HEK293T (cell line): ENCODE measurements around the gene HSPA1L.
A peak's percentile ranks its signal among the peaks of the same experiment; 100 is the strongest.

Experiments
- CTCF ChIA-PET: fragments of 350-600 bp; formaldehyde crosslinking; extraction: SDS; loops from one replicate; lab custom pipeline; 2021; ENCODE audit warnings: antibody characterized with exemption, inconsistent platforms; lab: Yijun Ruan, JAX
- POLR2A ChIA-PET: fragments of 350-600 bp; formaldehyde crosslinking; extraction: SDS; loops from one replicate; lab custom pipeline; 2020; ENCODE audit warnings: antibody characterized with exemption, inconsistent platforms; lab: Yijun Ruan, JAX
- DNase-seq: peaks from one replicate; pipeline ENCODE4 v3.0.0; 2012; ENCODE audit warnings: mixed read lengths; ENCODE audit errors: extremely low spot score
- ARNT ChIP-seq: fragments of 450-650 bp; IDR thresholded peaks from 2 replicates; pipeline ENCODE4 v1.6.1; 2017; ENCODE audit warnings: mild to moderate bottlenecking
- BHLHE40 ChIP-seq: fragments of 450-650 bp; IDR thresholded peaks from 2 replicates; pipeline ENCODE4 v1.6.1; 2016; ENCODE audit warnings: mild to moderate bottlenecking, moderate library complexity, borderline replicate concordance
- CTBP1 ChIP-seq: fragments of 450-650 bp; IDR thresholded peaks from 2 replicates; pipeline ENCODE4 v1.6.1; 2016; ENCODE audit warnings: borderline replicate concordance
- ELF4 ChIP-seq: fragments of 450-650 bp; IDR thresholded peaks from 2 replicates; pipeline ENCODE4 v1.6.1; 2017; ENCODE audit warnings: antibody characterized with exemption
- FOXA1 ChIP-seq: fragments of 450-650 bp; IDR thresholded peaks from 2 replicates; pipeline ENCODE4 v1.6.1; 2016; ENCODE audit warnings: mild to moderate bottlenecking
- FOXK2 ChIP-seq: fragments of 450-650 bp; IDR thresholded peaks from 2 replicates; pipeline ENCODE4 v1.6.1; 2016; ENCODE audit warnings: mild to moderate bottlenecking
- FOXM1 ChIP-seq: fragments of 450-650 bp; IDR thresholded peaks from 2 replicates; pipeline ENCODE4 v1.6.1; 2017; ENCODE audit warnings: mild to moderate bottlenecking, borderline replicate concordance
- HDGF ChIP-seq: fragments of 450-650 bp; IDR thresholded peaks from 2 replicates; pipeline ENCODE4 v1.6.1; 2017; ENCODE audit warnings: antibody characterized with exemption, borderline replicate concordance
- L3MBTL2 ChIP-seq: fragments of 450-650 bp; conservative IDR thresholded peaks from 2 replicates; pipeline ENCODE4 v1.6.1; 2016; ENCODE audit warnings: mild to moderate bottlenecking
- LEF1 ChIP-seq: fragments of 450-650 bp; IDR thresholded peaks from 2 replicates; pipeline ENCODE4 v1.6.1; 2017; ENCODE audit warnings: mild to moderate bottlenecking, borderline replicate concordance
- NFRKB ChIP-seq: fragments of 450-650 bp; IDR thresholded peaks from 2 replicates; pipeline ENCODE4 v1.6.1; 2016; ENCODE audit warnings: mild to moderate bottlenecking, moderate library complexity
- PKNOX1 ChIP-seq: fragments of 450-650 bp; IDR thresholded peaks from 2 replicates; pipeline ENCODE4 v1.6.1; 2016
- SP1 ChIP-seq: fragments of 450-650 bp; IDR thresholded peaks from 2 replicates; pipeline ENCODE4 v1.6.1; 2017
- SUZ12 ChIP-seq: fragments of 450-650 bp; IDR thresholded peaks from 2 replicates; pipeline ENCODE4 v1.6.1; 2016; ENCODE audit warnings: mild to moderate bottlenecking
- TARDBP ChIP-seq: fragments of 450-650 bp; IDR thresholded peaks from 2 replicates; pipeline ENCODE4 v1.6.1; 2016
- ZNF384 ChIP-seq: fragments of 450-650 bp; IDR thresholded peaks from 2 replicates; pipeline ENCODE4 v1.6.1; 2016

HSPA1L gene

DNA sequence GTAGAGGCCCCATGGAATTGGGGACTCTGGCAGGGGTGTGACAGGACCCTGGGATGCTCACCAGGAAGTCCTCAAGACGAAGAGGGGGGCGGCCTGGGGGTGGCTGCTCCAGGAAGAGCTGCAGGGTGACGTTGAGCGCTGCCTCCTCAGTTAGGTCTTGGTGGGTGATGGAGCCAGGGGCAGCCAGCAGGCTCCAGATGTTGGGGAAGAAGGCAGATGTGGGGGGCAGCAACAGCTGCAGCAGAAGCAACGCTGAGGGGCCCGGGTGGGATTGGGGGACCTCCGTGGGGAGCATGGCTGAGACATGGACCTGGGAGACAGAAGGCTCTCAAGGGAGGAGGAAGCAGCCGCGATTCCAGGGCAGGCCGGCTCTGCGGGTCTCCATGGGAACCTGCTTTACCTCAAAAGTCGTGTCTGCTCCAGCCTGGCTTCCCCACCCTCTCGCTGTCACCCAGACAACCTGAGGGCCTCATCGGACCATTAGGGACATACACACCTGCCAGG, 38.5 kb downstream of the HSPA1L start:
- TF ChIP-seq FOXM1 (no peak), LEF1 (no peak), NFRKB (no peak), TARDBP (no peak), CTBP1 (no peak), ARNT (no peak)
- ChIA-PET POLR2A (interaction anchor here (1.6 kb wide), 1 partner anchor 30 kb away, joined by 5 read pairs; the partner anchor contains the start of gene LSM2), CTCF (no interaction called here)
- no peak for DNase-seq

GRCh38 chr6:31775633-31776484, 39.2 kb downstream of the HSPA1L start:
- CTCF ChIA-PET = interaction anchor here (0.8 to 1.8 kb wide), 3 partner anchors 15 to 165 kb away, joined by 4 to 6 read pairs (median 5); no protein-coding TSS in a partner anchor
- POLR2A ChIA-PET = interaction anchor here (0.9 to 3.1 kb wide), 5 partner anchors 36 to 111 kb away, joined by 3 to 11 read pairs (median 6); partner anchors contain the start of genes ABHD16A, GPANK1, HSPA1A and HSPA1B
- no peak for DNase-seq
- TF ChIP-seq FOXK2 (no peak), FOXA1 (no peak), CTBP1 (no peak), HDGF (no peak), ZNF384 (no peak), SUZ12 (no peak), BHLHE40 (no peak), FOXM1 (no peak), ELF4 (no peak), PKNOX1 (no peak), SP1 (no peak), ARNT (no peak), L3MBTL2 (no peak), NFRKB (no peak), TARDBP (no peak), LEF1 (no peak)

- ChIA-PET CTCF (interaction anchor here (0.8 to 1.8 kb wide), 3 partner anchors 16 to 165 kb away, joined by 4 to 6 read pairs (median 5); no protein-coding TSS in a partner anchor), POLR2A (interaction anchor here (0.9 to 3.1 kb wide), 5 partner anchors 36 to 110 kb away, joined by 3 to 11 read pairs (median 6); partner anchors contain the start of genes ABHD16A, GPANK1, HSPA1A and HSPA1B)
- no peak for DNase-seq
- TF ChIP-seq NFRKB (no peak), FOXM1 (no peak), FOXA1 (no peak)
Measured at GRCh38 chr6:31775184-31775583, 39.9 kb downstream of the HSPA1L start.

DNA sequence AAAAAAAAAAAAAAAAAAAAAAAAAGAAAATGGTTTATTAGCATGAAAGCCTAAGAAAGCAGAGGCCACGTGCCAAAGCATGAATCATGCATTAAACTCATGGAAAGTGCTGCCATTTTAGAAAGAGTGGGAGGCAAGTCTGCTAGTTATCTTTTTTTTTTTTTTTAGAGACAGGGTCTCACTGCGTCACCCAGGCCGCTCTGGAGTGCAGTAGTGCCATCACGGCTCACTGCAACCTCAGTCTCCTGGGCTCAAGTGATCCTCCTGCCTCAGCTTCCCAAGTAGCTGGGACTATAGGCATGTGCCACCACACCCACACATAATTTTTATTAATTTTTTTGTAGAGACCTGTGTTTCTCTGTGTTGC, 43.1 kb downstream of the HSPA1L start:
- POLR2A ChIA-PET = interaction anchor here (1.8 kb wide), 1 partner anchor 56 kb away, joined by 9 read pairs; the partner anchor contains the start of gene HSPA1B
- CTCF ChIA-PET = no interaction called here
- DNase-seq = no peak
- TF ChIP-seq SP1 (no peak), ZNF384 (no peak), CTBP1 (no peak), FOXA1 (no peak), FOXM1 (no peak), ELF4 (no peak), PKNOX1 (no peak), ARNT (no peak), BHLHE40 (no peak), NFRKB (no peak), HDGF (no peak), FOXK2 (no peak)

- POLR2A ChIA-PET = interaction anchor here (0.6 to 1.2 kb wide), 2 partner anchors 41 to 70 kb away, joined by 4 to 7 read pairs; no protein-coding TSS in a partner anchor
- DNase-seq = no peak
- TF ChIP-seq ZNF384 = 0 out of 2 replicates have a peak, but pooled peaks have one; percentile 45
- TF ChIP-seq SUZ12 = no peak
- CTCF ChIA-PET = interaction anchor here (0.9 to 3.1 kb wide), 4 partner anchors 20 to 172 kb away, joined by 3 to 13 read pairs (median 8); partner anchors contain the start of gene DDAH2
Measured at GRCh38 chr6:31770860-31771259, 44.2 kb downstream of the HSPA1L start.

DNA sequence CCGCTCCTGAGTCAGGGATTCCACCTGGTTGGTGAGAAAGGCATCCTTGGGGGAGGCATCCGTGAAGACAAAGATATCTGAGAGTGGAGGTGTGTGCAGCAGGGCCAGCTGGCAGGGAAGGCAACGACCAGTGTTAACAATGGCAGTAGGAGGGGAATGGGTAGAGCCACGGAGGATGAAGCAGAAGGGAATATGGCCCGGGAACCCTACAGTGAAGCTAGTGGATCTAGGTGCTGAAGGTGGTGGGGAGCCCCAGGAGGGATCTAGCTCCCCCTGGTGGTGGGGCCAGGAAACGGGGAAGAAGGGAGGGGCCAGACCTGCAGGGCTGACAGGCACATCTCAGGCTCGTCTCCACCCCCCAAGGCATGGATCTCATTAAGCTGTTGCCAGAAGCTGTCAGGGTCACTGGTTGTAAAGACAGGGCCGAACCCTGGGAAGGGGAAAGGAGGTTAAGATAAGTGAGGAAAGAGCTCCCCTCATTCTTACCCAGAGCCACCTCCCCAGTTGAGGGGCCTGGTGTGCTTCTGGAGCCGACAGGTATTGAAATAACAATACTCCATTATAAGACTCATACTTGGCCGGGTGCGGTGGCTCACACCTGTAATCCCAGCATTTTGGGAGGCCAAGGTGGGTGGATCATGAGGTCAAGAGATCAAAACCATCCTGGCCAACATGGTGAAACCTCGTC, 45.3 kb downstream of the HSPA1L start:
- TF ChIP-seq PKNOX1 (peak; percentile 76), SP1 (no peak)
- POLR2A ChIA-PET = interaction anchor here (0.6 to 1.4 kb wide), 8 partner anchors 30 to 105 kb away, joined by 3 to 8 read pairs (median 5); partner anchors contain the start of genes CLIC1, GPANK1, HSPA1A and HSPA1B
- CTCF ChIA-PET = interaction anchor here (0.5 to 3.1 kb wide), 21 partner anchors 9 to 171 kb away, joined by 3 to 19 read pairs (median 4); partner anchors contain the start of genes ABHD16A, DDAH2, LY6G5C and MSH5
- DNase-seq = peak; percentile 95
